ENCODE results near the gene TNFRSF1B. TPM values are rescaled to one million over a fixed set of nuclear protein-coding genes. Genes with fewer than 3 reads are reported as not detected.

TNFRSF1B gene
- total RNA-seq, 1 donor from 2014 or later, result 19.0 TPM

DNA sequence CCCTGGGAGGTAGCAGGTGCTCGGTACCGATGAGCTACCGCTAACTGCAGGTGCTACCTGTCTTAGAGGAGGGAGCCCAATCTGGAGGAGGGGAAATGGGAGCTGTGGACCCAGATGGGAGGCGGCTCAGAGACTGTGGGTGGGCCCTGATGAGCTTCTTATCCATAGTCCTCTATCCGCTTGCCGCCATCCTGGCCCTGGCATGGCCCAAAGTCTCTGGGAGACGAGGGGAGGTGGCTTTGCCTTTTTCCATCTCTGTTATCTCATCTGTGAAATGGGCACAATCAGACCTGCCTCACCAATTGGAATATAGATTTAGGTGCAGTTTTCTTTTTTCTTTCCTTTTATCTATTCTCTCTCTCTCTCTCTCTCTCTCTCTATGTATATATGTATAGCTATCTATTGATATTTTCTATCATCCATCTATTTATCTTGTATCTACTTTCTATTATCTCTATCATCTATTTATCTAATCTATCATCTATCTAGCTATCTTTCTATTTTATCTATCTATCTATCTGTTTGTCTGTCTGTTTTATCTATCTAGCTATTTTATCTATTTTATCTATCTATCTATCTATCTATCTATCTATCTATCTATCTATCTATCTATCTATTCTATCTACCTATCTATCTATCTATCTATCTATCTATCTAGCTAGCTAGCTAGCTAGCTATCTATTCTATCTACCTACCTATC is 16.5 kb downstream of the TNFRSF1B start:
- ATAC-seq, result no peak
- intact Hi-C loops (cut with DNase I), result loop anchor here (5.0 kb wide), 1 partner anchor 41 kb away; no protein-coding TSS in a partner anchor
- DNase-seq (ENCODE audit: missing footprints), result peak; percentile 63

DNA sequence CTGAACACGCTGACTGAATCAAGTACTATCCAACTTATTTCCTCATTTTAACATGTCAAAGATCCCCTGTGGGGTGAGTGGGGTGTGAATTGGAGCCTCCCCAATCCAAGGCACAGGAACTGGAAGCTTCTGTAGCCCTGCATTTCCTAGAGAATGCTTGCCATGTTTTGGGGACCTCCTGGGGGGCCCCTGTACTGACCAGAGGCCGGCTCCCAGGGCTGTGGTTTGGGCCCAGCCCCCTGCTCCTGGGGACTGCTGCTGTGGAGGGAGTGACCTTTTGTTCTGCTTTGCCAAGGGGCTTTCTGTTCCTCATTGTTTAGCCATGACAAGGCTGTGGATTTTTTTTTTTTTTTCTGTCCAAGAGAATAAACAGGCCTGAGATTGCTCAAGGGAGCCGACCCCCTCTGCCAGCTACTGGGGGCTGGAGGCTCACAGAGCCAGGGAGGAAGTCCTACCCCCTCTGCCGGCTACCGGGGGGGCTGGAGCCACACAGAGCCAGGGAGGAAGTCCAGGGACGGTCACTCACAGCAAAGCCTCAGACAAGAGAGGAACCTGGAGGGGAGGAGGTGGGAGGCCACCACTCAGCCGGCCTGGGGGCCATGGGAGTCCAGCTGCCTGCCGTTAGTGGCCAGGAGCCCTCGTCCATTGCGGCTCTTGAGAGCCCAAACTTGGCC is 17.4 kb downstream of the TNFRSF1B start:
- peak; percentile 92 for DNase-seq (ENCODE audit: missing footprints)
- peak; percentile 85 for ATAC-seq
- intact Hi-C loops (cut with DNase I), result loop anchor here (5.0 kb wide), 1 partner anchor 42 kb away; no protein-coding TSS in a partner anchor

DNA sequence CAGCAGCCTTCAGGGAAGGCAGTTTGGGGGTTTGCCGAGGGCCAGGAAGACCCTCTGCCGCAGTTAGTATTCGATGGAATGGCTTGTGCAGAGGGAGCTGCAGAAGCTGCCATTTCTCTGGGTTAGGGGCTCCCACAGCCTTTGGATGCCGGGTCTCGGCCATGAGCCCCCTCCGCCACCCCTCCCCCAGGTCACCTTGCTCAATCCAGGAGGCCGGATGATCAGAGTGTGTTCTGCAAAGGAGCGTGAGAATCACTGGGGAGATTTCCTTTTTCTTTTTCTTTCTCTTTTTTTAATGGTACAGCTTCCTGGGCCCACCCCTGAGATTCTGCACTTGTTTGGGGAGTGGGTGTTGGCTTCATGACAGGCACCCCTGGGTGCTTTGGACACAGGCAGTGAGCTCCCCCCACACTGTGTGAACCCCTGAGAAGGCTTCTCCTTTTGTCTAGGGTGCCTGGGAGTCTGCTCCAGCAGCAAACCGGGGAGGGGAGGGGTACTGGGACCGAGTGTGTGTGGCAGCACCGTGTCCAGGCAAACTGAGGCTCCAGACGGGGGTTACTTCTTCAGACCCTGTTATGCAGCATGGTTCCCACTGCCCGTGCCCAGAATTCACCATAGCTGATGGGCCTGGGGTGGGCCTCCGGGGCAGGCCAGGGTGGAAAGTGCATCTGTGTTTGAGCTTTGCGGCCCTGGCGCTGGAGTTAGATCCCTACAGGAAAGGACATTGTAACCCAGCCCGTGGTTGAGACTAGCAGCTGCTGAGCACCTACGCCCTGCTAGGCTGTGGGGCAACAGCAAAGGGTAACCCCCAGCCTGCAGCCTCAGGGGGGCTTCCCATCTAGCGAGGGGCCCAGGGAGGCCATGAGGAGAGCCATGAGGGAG is 18.5 kb downstream of the TNFRSF1B start:
- DNase-seq (ENCODE audit: missing footprints), result no peak
- peak; percentile 1 for ATAC-seq
- intact Hi-C loops (cut with DNase I), result no loop called here

- DNase-seq (ENCODE audit: missing footprints) (no peak), ATAC-seq (peak; percentile 7)
- intact Hi-C loops (cut with DNase I), result no loop called here
These were observed 19.3 kb downstream of the TNFRSF1B start for GRCh38 chr1:12185918-12186678.

DNA sequence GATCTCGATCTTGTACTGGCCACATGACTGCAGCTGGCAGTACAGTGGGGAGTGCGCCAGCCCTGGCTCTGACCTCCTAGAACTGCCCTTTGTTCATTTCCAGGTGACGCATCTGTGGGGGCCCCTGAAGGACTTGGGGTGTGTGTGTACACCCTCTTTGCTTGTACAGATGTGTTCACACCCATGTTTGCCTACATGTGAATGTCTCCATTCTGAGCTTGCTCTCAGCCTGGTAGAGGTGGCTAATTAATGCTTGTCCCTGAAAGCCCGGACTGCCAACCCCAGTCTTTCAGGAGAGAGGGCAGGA is 19.8 kb downstream of the TNFRSF1B start:
- DNase-seq (ENCODE audit: missing footprints), result no peak
- intact Hi-C loops (cut with DNase I), result no loop called here
- no peak for ATAC-seq

GRCh38 chr1:12188115-12188514 is 21.3 kb downstream of the TNFRSF1B start:
- intact Hi-C loops (cut with DNase I), result no loop called here
- ATAC-seq (no peak), DNase-seq (ENCODE audit: missing footprints) (no peak)

DNA sequence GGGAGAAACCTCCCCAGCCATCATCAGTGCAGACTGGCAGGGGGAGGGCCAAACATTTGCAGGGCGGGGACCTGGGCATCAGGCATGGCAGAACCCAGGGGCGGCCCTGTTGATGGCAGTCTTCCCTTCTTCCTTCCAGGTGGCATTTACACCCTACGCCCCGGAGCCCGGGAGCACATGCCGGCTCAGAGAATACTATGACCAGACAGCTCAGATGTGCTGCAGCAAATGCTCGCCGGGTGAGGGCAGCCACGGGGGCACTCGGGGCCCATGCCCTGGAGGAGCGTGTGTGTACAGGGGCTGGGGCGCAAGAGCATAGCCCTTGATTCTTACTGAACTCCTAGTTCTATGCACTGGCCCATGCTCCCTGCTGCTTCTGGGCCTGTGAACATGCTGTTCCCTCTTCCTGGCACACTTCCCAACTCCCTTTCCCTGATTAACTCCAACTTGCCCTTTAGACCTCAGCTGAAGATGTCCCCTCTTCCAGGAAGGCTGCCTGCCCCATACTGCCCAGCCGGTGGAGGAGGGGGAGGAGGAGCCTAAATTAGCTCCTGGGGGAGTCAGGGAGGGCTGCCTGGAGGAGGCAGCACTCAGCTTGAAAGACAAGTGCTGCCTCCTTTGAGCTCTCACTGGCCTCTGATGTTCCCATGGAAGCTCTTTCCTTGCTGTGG is 22.0 kb downstream of the TNFRSF1B start:
- peak; percentile 42 for DNase-seq (ENCODE audit: missing footprints)
- intact Hi-C loops (cut with DNase I), result no loop called here
- ATAC-seq, result no peak

DNA sequence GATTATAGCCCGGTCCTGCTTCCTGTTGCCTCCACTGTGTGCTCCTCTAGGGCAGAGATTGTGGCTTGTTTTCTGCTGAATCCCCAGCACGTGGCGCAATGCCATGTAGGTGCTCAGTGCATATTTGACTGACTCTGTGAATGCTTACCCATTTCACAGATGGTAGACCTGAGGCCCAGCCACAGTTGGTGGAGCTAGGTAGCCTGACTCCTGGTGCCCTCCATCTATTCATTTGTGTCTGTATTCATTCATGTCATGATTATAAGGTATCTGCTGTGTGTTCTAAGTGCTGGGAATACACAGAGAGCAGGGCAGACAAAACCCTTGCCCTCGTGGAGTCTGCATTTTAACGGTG is 22.5 kb downstream of the TNFRSF1B start:
- ATAC-seq, result no peak
- DNase-seq (ENCODE audit: missing footprints), result peak; percentile 26
- intact Hi-C loops (cut with DNase I), result no loop called here

DNA sequence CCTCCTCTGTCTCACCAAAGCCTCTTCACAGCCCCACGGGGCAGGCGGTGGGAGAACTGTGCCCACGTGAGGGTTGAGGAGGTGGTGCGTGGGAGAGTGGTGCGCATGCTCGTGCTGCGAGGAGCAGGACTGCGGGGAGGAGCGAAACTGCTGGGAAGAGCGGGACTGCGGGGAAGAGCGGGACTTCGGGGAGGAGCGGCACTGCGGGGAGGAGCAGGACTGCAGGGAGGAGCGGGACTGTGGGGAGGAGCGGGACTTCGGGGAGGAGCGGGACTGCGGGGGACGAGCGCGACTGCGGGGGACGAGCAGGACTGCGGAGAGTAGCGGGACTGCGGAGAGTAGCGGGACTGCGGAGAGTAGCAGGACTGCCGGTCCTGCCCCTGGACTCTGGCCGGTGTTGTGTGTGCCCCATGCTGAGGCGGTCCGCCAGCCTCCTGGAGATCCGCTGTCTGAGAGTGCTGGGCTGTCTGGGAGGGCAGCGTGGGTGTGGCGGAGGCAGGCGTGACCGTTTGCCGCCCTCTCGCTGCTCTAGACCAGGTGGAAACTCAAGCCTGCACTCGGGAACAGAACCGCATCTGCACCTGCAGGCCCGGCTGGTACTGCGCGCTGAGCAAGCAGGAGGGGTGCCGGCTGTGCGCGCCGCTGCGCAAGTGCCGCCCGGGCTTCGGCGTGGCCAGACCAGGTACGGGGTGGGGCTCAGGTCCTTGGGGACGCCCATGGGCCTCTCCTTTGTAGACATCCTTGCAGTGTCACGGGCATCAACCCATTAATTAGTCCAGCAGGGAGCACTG is 24.6 kb downstream of the TNFRSF1B start:
- intact Hi-C loops (cut with DNase I), result no loop called here
- ATAC-seq, result no peak

DNA sequence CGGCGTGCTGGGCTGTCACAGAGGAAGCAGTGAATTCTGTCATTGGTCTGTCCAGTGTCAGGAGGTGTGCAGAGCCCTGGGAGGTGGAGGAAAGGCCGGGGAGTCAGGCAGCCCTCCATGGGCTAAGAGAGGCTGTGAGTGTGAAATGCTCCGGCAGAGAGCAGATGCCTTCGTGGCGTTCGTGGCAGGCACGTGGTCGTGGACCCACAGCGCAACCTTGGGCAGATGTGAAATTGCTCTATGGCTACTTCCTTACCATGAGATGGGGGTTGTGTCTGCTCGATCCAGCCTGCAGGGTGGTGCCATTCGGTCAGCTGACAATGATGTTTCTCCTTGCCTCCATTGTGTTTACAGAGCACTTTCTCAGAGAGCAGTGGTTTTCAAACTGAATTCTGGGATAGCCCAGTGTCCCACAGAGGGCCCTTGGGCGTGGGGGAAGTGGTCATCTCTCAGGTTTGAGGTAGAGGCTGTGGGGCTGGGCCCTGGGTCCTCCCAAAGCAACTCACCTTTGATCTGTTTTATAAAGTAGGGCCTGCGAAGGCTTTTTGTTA is 27.9 kb downstream of the TNFRSF1B start:
- DNase-seq (ENCODE audit: missing footprints), result peak; percentile 53
- no peak for ATAC-seq
- intact Hi-C loops (cut with DNase I), result no loop called here

More for the DNA sequence above, 24.6 kb downstream of the TNFRSF1B start:
- DNase-seq (ENCODE audit: missing footprints), result peak; percentile 60

- DNase-seq (ENCODE audit: missing footprints) (peak; percentile 16), ATAC-seq (no peak)
- intact Hi-C loops (cut with DNase I), result no loop called here
These were observed 28.6 kb downstream of the TNFRSF1B start for GRCh38 chr1:12195416-12195815.

- DNase-seq (ENCODE audit: missing footprints), result peak; percentile 89
- intact Hi-C loops (cut with DNase I), result no loop called here
- ATAC-seq, result peak; percentile 73
These were observed 30.1 kb downstream of the TNFRSF1B start for GRCh38 chr1:12196641-12197482.

GRCh38 chr1:12197483-12197880 is 30.7 kb downstream of the TNFRSF1B start:
- intact Hi-C loops (cut with DNase I), result no loop called here
- ATAC-seq (no peak), DNase-seq (ENCODE audit: missing footprints) (peak; percentile 46)

DNA sequence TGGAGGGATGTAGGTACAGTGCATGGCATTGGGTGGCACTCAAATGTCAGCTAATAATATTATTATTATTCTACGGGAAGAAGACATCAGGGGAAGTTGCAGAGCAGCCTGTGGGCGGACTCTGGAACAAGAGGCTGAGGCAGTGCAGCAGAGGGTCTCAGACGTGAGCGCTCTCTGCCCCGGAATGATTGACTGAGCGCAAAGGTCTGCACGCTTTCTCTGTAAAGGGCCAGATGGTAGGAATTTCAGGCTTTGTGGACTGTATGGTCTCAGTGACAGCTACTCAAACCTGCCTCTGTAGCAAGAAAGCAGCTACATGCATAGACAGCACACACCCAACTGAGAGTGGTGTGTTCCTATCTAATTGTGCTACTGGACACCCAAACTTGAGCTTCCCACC is 33.4 kb downstream of the TNFRSF1B start:
- ATAC-seq, result no peak
- no peak for DNase-seq (ENCODE audit: missing footprints)
- intact Hi-C loops (cut with DNase I), result no loop called here

DNA sequence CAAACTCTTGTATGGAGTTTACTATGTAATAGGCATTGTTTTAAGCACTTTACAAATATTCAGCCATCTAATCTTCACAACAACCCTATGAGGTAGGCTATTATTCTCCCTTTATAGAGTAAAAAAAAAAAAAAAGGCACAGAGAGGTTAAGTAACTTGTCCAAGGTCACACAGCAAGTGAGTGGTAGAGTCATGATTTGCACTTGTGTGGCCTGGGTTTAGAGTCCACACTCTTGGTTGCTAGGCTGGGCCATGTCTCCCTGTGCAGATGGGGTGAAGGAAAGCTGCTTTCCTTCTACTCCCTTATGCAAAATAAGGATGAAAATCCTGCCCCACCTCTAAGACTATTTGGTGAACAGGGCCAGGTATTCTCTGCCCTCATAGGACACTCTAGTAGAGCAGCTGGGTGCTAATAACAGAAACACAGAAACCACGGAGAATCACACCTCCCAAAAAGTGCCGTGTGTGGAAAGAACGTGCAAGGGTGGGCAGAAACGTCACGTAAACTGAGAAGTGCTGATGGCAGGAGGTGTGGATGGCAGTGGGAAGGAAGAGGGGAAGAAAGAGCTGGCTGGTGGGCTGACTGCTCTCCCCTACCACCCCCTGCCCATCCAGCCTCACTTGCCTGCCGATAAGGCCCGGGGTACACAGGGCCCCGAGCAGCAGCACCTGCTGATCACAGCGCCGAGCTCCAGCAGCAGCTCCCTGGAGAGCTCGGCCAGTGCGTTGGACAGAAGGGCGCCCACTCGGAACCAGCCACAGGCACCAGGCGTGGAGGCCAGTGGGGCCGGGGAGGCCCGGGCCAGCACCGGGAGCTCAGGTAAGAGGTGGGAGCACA is 34.8 kb downstream of the TNFRSF1B start:
- intact Hi-C loops (cut with DNase I), result no loop called here
- ATAC-seq, result no peak
- peak; percentile 22 for DNase-seq (ENCODE audit: missing footprints)

DNA sequence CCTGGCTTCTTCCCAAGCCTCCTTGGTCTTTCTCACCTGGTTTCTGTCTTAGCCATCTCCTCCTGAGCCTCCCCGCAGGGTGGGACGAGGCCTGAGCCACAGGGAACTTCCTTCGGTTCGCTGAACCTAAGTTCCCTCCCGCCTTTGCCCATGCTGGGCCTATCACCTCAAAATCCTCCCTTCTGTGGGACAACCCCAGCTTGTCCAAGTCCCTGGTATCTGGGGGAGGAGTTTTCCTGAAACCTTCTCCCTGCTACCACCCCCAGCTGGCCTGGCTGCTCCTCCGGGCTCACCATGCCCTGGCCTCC is 35.4 kb downstream of the TNFRSF1B start:
- intact Hi-C loops (cut with DNase I), result no loop called here
- DNase-seq (ENCODE audit: missing footprints), result peak; percentile 1
- ATAC-seq, result no peak
